Measurements from ENCODE around the gene FAM53B.

The FAM53B gene

GRCh38 chr10:124652200-124652599 is 92.0 kb downstream of the FAM53B start:
- no peak for TF ChIP-seq PATZ1 (CRISPR knock-in tag; IDR thresholded peaks at IDR 0.05; ENCODE audit: borderline replicate concordance)
- TF ChIP-seq ZFP3 (CRISPR knock-in tag; IDR thresholded peaks at IDR 0.05), result no peak
- TF ChIP-seq TCF4 (CRISPR knock-in tag; IDR thresholded peaks at IDR 0.05; ENCODE audit: borderline replicate concordance), result no peak
- TF ChIP-seq PPARA (CRISPR knock-in tag; IDR thresholded peaks at IDR 0.05; ENCODE audit: borderline replicate concordance), result no peak
- TF ChIP-seq ZNF70 (CRISPR knock-in tag; IDR thresholded peaks at IDR 0.05), result no peak
- no peak for TF ChIP-seq CSRNP3 (CRISPR knock-in tag; IDR thresholded peaks at IDR 0.05)
- TF ChIP-seq CSDC2 (CRISPR knock-in tag; IDR thresholded peaks at IDR 0.05), result no peak
- TF ChIP-seq ZNF8 (CRISPR knock-in tag; IDR thresholded peaks at IDR 0.05), result no peak
- TF ChIP-seq SNAI2 (CRISPR knock-in tag; IDR thresholded peaks at IDR 0.05), result no peak
- no peak for TF ChIP-seq ARNTL (CRISPR knock-in tag; IDR thresholded peaks at IDR 0.05; ENCODE audit: borderline replicate concordance, low read depth)
- no peak for TF ChIP-seq BACH2 (CRISPR knock-in tag; IDR thresholded peaks at IDR 0.05; ENCODE audit: borderline replicate concordance)
- no peak for TF ChIP-seq OSR1 (CRISPR knock-in tag; IDR thresholded peaks at IDR 0.05)
- ATAC-seq, result no peak

- TF ChIP-seq ZNF565 (CRISPR knock-in tag; conservative IDR thresholded peaks at IDR 0.05; ENCODE audit: low read depth) (no peak), ARNTL (CRISPR knock-in tag; IDR thresholded peaks at IDR 0.05; ENCODE audit: borderline replicate concordance, low read depth) (no peak), ZFP30 (CRISPR knock-in tag; IDR thresholded peaks at IDR 0.05) (no peak), CSRNP3 (CRISPR knock-in tag; IDR thresholded peaks at IDR 0.05) (no peak), PPARA (CRISPR knock-in tag; IDR thresholded peaks at IDR 0.05; ENCODE audit: borderline replicate concordance) (no peak)
- no peak for ATAC-seq
Measured at GRCh38 chr10:124651402-124651891, 92.7 kb downstream of the FAM53B start.

- TF ChIP-seq TOX (CRISPR knock-in tag; IDR thresholded peaks at IDR 0.05; ENCODE audit: borderline replicate concordance) (no peak), CREB5 (CRISPR knock-in tag; IDR thresholded peaks at IDR 0.05; ENCODE audit: low read depth) (no peak), ARNTL (CRISPR knock-in tag; IDR thresholded peaks at IDR 0.05; ENCODE audit: borderline replicate concordance, low read depth) (no peak), TCF4 (CRISPR knock-in tag; IDR thresholded peaks at IDR 0.05; ENCODE audit: borderline replicate concordance) (no peak), RARB (CRISPR knock-in tag; IDR thresholded peaks at IDR 0.05) (no peak), ZFP3 (CRISPR knock-in tag; IDR thresholded peaks at IDR 0.05) (no peak), POU6F1 (CRISPR knock-in tag; IDR thresholded peaks at IDR 0.05; ENCODE audit: borderline replicate concordance, low read depth) (no peak)
- no peak for ATAC-seq
Measured at GRCh38 chr10:124650820-124651401, 93.3 kb downstream of the FAM53B start.

GRCh38 chr10:124650263-124650662 is 93.9 kb downstream of the FAM53B start:
- ATAC-seq, result no peak
- TF ChIP-seq CSDC2 (CRISPR knock-in tag; IDR thresholded peaks at IDR 0.05) (no peak), CSRNP3 (CRISPR knock-in tag; IDR thresholded peaks at IDR 0.05) (no peak)

Data from SK-N-SH treated with all-trans-retinoic acid at 6 μM for 48 hours (cell line).